GM12878 (cell line): ENCODE results near the gene MFAP2. TPM values are rescaled to one million over a fixed set of nuclear protein-coding genes. Genes with fewer than 3 reads are reported as not detected.

Experiments used
- ATAC-seq: fragments of 200-7000 bp; cut with Tn5 transposase; 3 replicates; pipeline ENCODE4 v1.9.1; 2020; ENCODE audit warnings: mild to moderate bottlenecking, moderate library complexity
- BruUV-seq: library from RNA; stranded (reverse); fragments of 400-500 nt; replicated peaks from 2 replicates; lab custom pipeline; 2021; lab: Mats Ljungman, UMichigan
- CTCF ChIA-PET: fragments of 300-600 bp; sonication (Branson Sonifier 250); formaldehyde crosslinking; extraction: SDS; loops from one replicate; lab custom pipeline; 2021; ENCODE audit warnings: inconsistent platforms; lab: Yijun Ruan, JAX
- POLR2A ChIA-PET: fragments of 350-600 bp; formaldehyde crosslinking; extraction: SDS; loops from one replicate; lab custom pipeline; 2021; ENCODE audit warnings: inconsistent platforms; lab: Charles Lee
- RAD21 ChIA-PET: fragments of 300-600 bp; sonication (Branson Sonifier 250); formaldehyde crosslinking; loops from one replicate; lab custom pipeline; 2023; ENCODE audit warnings: antibody characterized with exemption; ENCODE audit not compliant: unreplicated experiment; lab: Charles Lee
- SMC1A ChIA-PET: fragments of 300-600 bp; sonication (Branson Sonifier 250); formaldehyde crosslinking; loops from one replicate; lab custom pipeline; 2023; ENCODE audit not compliant: unreplicated experiment, uncharacterized antibody; lab: Charles Lee
- DNase-seq: peaks from one replicate; pipeline ENCODE4 v3.0.0-alpha.2; 2011; ENCODE audit warnings: low read depth, low spot score
- FAIRE-seq: peaks from 3 replicates; lab custom pipeline; 2011; peaks lifted over from hg19 to GRCh38; lab: Jason Lieb, UNC
- H2AFZ ChIP-seq: 2 replicates; pipeline ENCODE4 v1.6.0; 2011; ENCODE audit warnings: low read depth, low read length, control low read depth; ENCODE audit not compliant: control insufficient read depth
- H3K27ac ChIP-seq: 2 replicates; pipeline ENCODE4 v1.5.1; 2011; ENCODE audit warnings: control low read depth; ENCODE audit not compliant: control insufficient read depth, insufficient read depth
- H3K27me3 ChIP-seq, 2 experiments: replicated peaks in 1 of 2; 2 replicates each; pipeline versions ENCODE4 v1.6.0 to v1.6.1; 2011; ENCODE audit warnings: low read length in 1 of 2; ENCODE audit not compliant: control insufficient read depth in 2 of 2, insufficient read depth in 2 of 2
- H3K36me3 ChIP-seq, 2 experiments: 2 replicates each; pipeline ENCODE4 v1.5.1; 2011; ENCODE audit warnings: low read length in 1 of 2; ENCODE audit not compliant: control insufficient read depth in 2 of 2, insufficient read depth in 2 of 2
- H3K4me1 ChIP-seq: 2 replicates; pipeline ENCODE4 v1.6.1; 2011; ENCODE audit warnings: mild to moderate bottlenecking, low read length, moderate library complexity, mixed read lengths; ENCODE audit not compliant: control insufficient read depth, insufficient read depth
- H3K4me2 ChIP-seq: 2 replicates; pipeline ENCODE4 v1.6.0; 2011; ENCODE audit warnings: control low read depth; ENCODE audit not compliant: control insufficient read depth, insufficient read depth
- H3K4me3 ChIP-seq: fragments of 200-600 bp; sonication (generic); 2 replicates; pipeline ENCODE4 v1.5.1; 2016
- H3K79me2 ChIP-seq: 2 replicates; pipeline ENCODE4 v1.6.0; 2011; ENCODE audit warnings: low read length; ENCODE audit not compliant: control insufficient read depth, insufficient read depth
- H3K9ac ChIP-seq: 2 replicates; pipeline ENCODE4 v1.8.0; 2011; ENCODE audit warnings: low read length, control low read depth, mixed read lengths; ENCODE audit not compliant: control insufficient read depth, insufficient read depth
- H3K9me3 ChIP-seq: replicated peaks from 3 replicates; pipeline ENCODE4 v1.5.1; 2011; ENCODE audit warnings: mild to moderate bottlenecking, low read length; ENCODE audit not compliant: control insufficient read depth, insufficient read depth
- H4K20me1 ChIP-seq: 2 replicates; pipeline ENCODE4 v1.6.0; 2011; ENCODE audit not compliant: control insufficient read depth, insufficient read depth
- BHLHE40 ChIP-seq, 2 experiments: fragments of 450-650 bp in 1 of 2; IDR thresholded peaks; 2 replicates each; pipeline ENCODE4 v1.6.1; 2011 to 2017; ENCODE audit warnings: low read depth in 2 of 2, borderline replicate concordance in 1 of 2, improper control_type of control experiment in 1 of 2, low read length in 1 of 2, mild to moderate bottlenecking in 1 of 2
- MYB ChIP-seq: fragments of 150-350 bp; IDR thresholded peaks from 2 replicates; pipeline ENCODE4 v1.6.1; 2014; ENCODE audit warnings: mild to moderate bottlenecking, low read depth, low read length, borderline replicate concordance
- NRF1 ChIP-seq: conservative IDR thresholded peaks from 2 replicates; pipeline ENCODE4 v1.6.1; 2011; ENCODE audit warnings: mild to moderate bottlenecking, low read depth, low read length, improper control_type of control experiment
- PKNOX1 ChIP-seq: fragments of 450-650 bp; IDR thresholded peaks from 2 replicates; pipeline ENCODE4 v1.6.1; 2016; ENCODE audit warnings: mild to moderate bottlenecking
- RBBP5 ChIP-seq: fragments of 200-600 bp; sonication (generic); conservative IDR thresholded peaks from 2 replicates; pipeline ENCODE4 v1.6.1; 2016
- STAT1 ChIP-seq: fragments of 450-650 bp; conservative IDR thresholded peaks from 2 replicates; pipeline ENCODE4 v1.6.1; 2014; ENCODE audit warnings: antibody characterized with exemption, mild to moderate bottlenecking
- STAT3 ChIP-seq: IDR thresholded peaks from 2 replicates; pipeline ENCODE4 v1.6.1; 2011; ENCODE audit warnings: low read depth, low read length, improper control_type of control experiment
- TCF3 ChIP-seq: IDR thresholded peaks from 2 replicates; pipeline ENCODE4 v1.6.1; 2012; ENCODE audit warnings: low read depth, mild to moderate bottlenecking, low read length, borderline replicate concordance; ENCODE audit not compliant: insufficient read depth
- USF1 ChIP-seq: IDR thresholded peaks from 2 replicates; pipeline ENCODE4 v1.6.1; 2011; ENCODE audit warnings: borderline replicate concordance, low read depth, mild to moderate bottlenecking, moderate library complexity, mixed read lengths, low read length; ENCODE audit not compliant: insufficient read depth; ENCODE audit errors: extremely low read length
- YBX1 ChIP-seq: fragments of 450-650 bp; IDR thresholded peaks from 2 replicates; pipeline ENCODE4 v1.6.1; 2016; ENCODE audit warnings: antibody characterized with exemption
- ZNF217 ChIP-seq: fragments of 450-650 bp; IDR thresholded peaks from 2 replicates; pipeline ENCODE4 v1.6.1; 2017; ENCODE audit warnings: antibody characterized with exemption, mild to moderate bottlenecking
- ZNF384 ChIP-seq: IDR thresholded peaks from 2 replicates; pipeline ENCODE4 v1.6.1; 2012; ENCODE audit warnings: low read depth, mild to moderate bottlenecking, low read length, improper control_type of control experiment, borderline replicate concordance
- WGBS: methylation state at CpG from one replicate; pipeline ENCODE4 v1.1.6; 2016; ENCODE audit warnings: low lambda C conversion rate; ENCODE audit not compliant: insufficient replicate concordance, insufficient coverage; ENCODE audit errors: missing lambda C conversion rate; 5-methylcytosine and 5-hydroxymethylcytosine counted together
- in situ Hi-C: fragments of 300-500 bp; cut with MboI; formaldehyde crosslinking; loops from 9 replicates; pipeline ENCODE4 v1.14.3; 2018; ENCODE audit warnings: mixed read lengths
- intact Hi-C: fragments of 100-400 bp; cut with micrococcal nuclease; formaldehyde crosslinking; loops from one replicate; pipeline ENCODE4 v1.14.2; 2022; ENCODE audit not compliant: unreplicated experiment
- polyA plus RNA-seq, 11 experiments: library from polyadenylated mRNA; depleted of rRNA in 4 of 11; unstranded in 6 of 11; stranded (reverse) in 5 of 11; fragments of >200 nt; fragmentation: Nextera tagmentation in 4 of 11; fragmentation: Illumina TruSeq in 1 of 11; extraction: Ambion mirVana in 4 of 11; extraction: Trizol in 1 of 11; gene quantifications; 1 replicate in 1 of 11; 2 replicates in 10 of 11; pipeline versions ENCODE4 v1.2.1 to v1.2.3, GENCODE V29; 2011 to 2016; ENCODE audit warnings: inconsistent platforms in 2 of 11, missing spikeins in 2 of 11, low read depth in 1 of 11
- total RNA-seq, 4 experiments: library from RNA; depleted of rRNA in 3 of 4; stranded (reverse); fragments of >200 nt in 3 of 4; fragmentation: Illumina TruSeq in 1 of 4; extraction: Trizol in 1 of 4; gene quantifications; 2 replicates each; pipeline versions ENCODE4 v1.2.1 to v1.2.3, GENCODE V29; 2013 to 2021

MFAP2 gene
- total and polyA plus RNA-seq, 10 of the 15 experiments (the other 5 are each of a cell fraction or from before 2014, with no cell fraction given) = 0.16 TPM; not detected in 9

GRCh38 chr1:16983649-16984048 lies 3.2 kb upstream of the MFAP2 start:
- ATAC-seq = no peak
- ChIA-PET CTCF (no interaction called here), SMC1A (no interaction called here), POLR2A (no interaction called here), RAD21 (no interaction called here)
- WGBS = 25% methylated on average over 4 of the region's 4 CpGs
- in situ Hi-C loops = no loop called here
- Histone ChIP-seq H3K9me3 (no peaks in the 10 kb centered on the region), H3K4me1 (no peaks in the 10 kb centered on the region), H3K27ac (no peak overlapping the region), H2AFZ (no peak overlapping the region), H3K36me3 (no peaks in the 10 kb centered on the region), H3K4me3 (no peak overlapping the region), H3K79me2 (no peaks in the 10 kb centered on the region), H3K4me2 (no peak overlapping the region), H3K9ac (no peak overlapping the region), H4K20me1 (no peaks in the 10 kb centered on the region), H3K27me3 (peaks cover 7 to 13% of the 10 kb centered on the region in 2 experiments; a peak in 3 of 4 replicates)
- no peak for FAIRE-seq
- no TSS peak for BruUV-seq
- intact Hi-C loops = no loop called here
- TF ChIP-seq ZNF217 = no peak
- TF ChIP-seq ZNF384 = no peak
- TF ChIP-seq USF1 = no peak
- TF ChIP-seq NRF1 = no peak
- no peak for TF ChIP-seq BHLHE40 (IDR thresholded peaks at IDR 0.05; ENCODE audit: borderline replicate concordance in 1 of 2, low read depth in 2 of 2, low read length in 1 of 2)
- TF ChIP-seq MYB = no peak
- no peak for TF ChIP-seq RBBP5
- TF ChIP-seq TCF3 = no peak
- TF ChIP-seq PKNOX1 = no peak
- TF ChIP-seq STAT1 = no peak
- TF ChIP-seq YBX1 = no peak
- TF ChIP-seq STAT3 = no peak
- no peak for DNase-seq
